Germinal center (tissue), 1 donor: ENCODE results near the gene COX17.

Source experiments
- DNase-seq: peaks from one replicate; pipeline ENCODE4 v3.0.0; 2012; ENCODE audit warnings: mixed read lengths, low spot score

The COX17 gene

GRCh38 chr3:119620899-119621298, 56.3 kb downstream of the COX17 start:
- no peak for DNase-seq
